ENCODE data around the gene PPA2. TPM values are rescaled to one million over a fixed set of nuclear protein-coding genes. Genes with fewer than 3 reads are reported as not detected.

The PPA2 gene
- total RNA-seq, 1 experiment from 2014 or later, result 76.4 TPM

DNA sequence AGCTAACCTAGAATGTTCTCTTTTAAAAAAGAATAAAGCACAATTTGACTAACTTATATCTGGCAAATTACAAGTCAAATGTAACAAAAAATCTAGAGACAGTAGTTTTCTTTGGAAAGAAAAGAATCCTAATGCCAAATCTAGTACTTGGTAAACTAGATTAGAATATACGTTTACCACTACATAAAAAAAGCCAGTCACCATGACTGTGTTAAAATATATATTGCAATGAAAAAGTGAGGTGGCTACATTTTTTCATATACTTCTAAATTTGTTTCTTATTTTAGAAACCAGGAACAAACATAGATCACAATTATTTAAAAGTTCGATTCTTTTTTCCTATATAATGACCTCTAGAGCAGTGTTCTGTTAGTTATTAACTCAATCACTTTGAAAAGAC is 29.6 kb upstream of the PPA2 start:
- H3K36me3 Mint-ChIP-seq (ENCODE audit: insufficient read depth in 1 of 3, low read depth in 3 of 3), result no peaks in the 10 kb centered on the region
- Histone ChIP-seq H3K18ac (ENCODE audit: insufficient read length, low read depth, low read length) (no peak overlapping the region), H3K23me2 (ENCODE audit: insufficient read length, low read depth, low read length, poor library complexity, severe bottlenecking) (no peaks in the 10 kb centered on the region), H3K14ac (ENCODE audit: insufficient read depth, low read length) (no peak overlapping the region), H2BK20ac (ENCODE audit: low read depth, low read length, poor library complexity, severe bottlenecking) (no peak overlapping the region), H3K9me3 (ENCODE audit: control insufficient read depth, low read depth, low read length) (no peaks in the 10 kb centered on the region), H3K4me2 (ENCODE audit: insufficient read depth, insufficient read length, low read length) (no peak overlapping the region), H4K5ac (ENCODE audit: insufficient read length, low read depth, low read length) (no peak overlapping the region), H3K23ac (ENCODE audit: insufficient read length, low read depth, low read length) (no peak overlapping the region), H3K79me1 (ENCODE audit: insufficient read depth, low read depth, low read length, poor library complexity, severe bottlenecking) (no peaks in the 10 kb centered on the region), H3K56ac (ENCODE audit: insufficient read length, low read depth, low read length) (no peak overlapping the region), H2BK5ac (ENCODE audit: insufficient read length, low read length) (no peak overlapping the region), H3K79me2 (ENCODE audit: insufficient read depth, low read length) (no peaks in the 10 kb centered on the region), H4K8ac (replicated peaks; ENCODE audit: insufficient read length, low read depth, low read length) (no peak overlapping the region), H3K4ac (ENCODE audit: low read depth, low read length) (no peak overlapping the region), H2AFZ (ENCODE audit: low read length) (no peak overlapping the region), H2BK15ac (ENCODE audit: low read depth, low read length) (no peak overlapping the region), H4K91ac (ENCODE audit: insufficient read length, low read depth, low read length) (no peak overlapping the region), H2BK12ac (ENCODE audit: insufficient read length, low read depth, low read length) (no peak overlapping the region), H3K27me3 (ENCODE audit: insufficient read depth, low read length) (no peaks in the 10 kb centered on the region), H2BK120ac (ENCODE audit: low read depth, low read length, poor library complexity, severe bottlenecking) (no peak overlapping the region), H2AK5ac (ENCODE audit: insufficient read length, low read length) (no peak overlapping the region), H4K20me1 (ENCODE audit: control insufficient read depth, insufficient read depth, insufficient read length) (no peaks in the 10 kb centered on the region), H3K4me1 (ENCODE audit: insufficient read depth, low read length) (no peaks in the 10 kb centered on the region), H3K27ac (ENCODE audit: insufficient read length, low read depth, low read length) (no peak overlapping the region), H3K9ac (ENCODE audit: extremely low read depth, insufficient read length, low read length) (no peak overlapping the region), H3T11ph (ENCODE audit: low read length) (no peak overlapping the region)
- no CpG with 5 or more reads among the region's 2 CpGs for WGBS (ENCODE audit: extremely low coverage, insufficient read length, low lambda C conversion rate)
- H3K27me3 Mint-ChIP-seq (ENCODE audit: low read depth), result peaks cover 6% of the 10 kb centered on the region
- H3K4me1 Mint-ChIP-seq, result no peaks in the 10 kb centered on the region
- H3K9me3 Mint-ChIP-seq, result peaks cover 0 to 3% of the 10 kb centered on the region in 2 experiments; a peak in 3 of 5 replicates
- no peak for DNase-seq
- no peak overlapping the region for H3K4me3 Mint-ChIP-seq
- TF ChIP-seq, protein P1, sequence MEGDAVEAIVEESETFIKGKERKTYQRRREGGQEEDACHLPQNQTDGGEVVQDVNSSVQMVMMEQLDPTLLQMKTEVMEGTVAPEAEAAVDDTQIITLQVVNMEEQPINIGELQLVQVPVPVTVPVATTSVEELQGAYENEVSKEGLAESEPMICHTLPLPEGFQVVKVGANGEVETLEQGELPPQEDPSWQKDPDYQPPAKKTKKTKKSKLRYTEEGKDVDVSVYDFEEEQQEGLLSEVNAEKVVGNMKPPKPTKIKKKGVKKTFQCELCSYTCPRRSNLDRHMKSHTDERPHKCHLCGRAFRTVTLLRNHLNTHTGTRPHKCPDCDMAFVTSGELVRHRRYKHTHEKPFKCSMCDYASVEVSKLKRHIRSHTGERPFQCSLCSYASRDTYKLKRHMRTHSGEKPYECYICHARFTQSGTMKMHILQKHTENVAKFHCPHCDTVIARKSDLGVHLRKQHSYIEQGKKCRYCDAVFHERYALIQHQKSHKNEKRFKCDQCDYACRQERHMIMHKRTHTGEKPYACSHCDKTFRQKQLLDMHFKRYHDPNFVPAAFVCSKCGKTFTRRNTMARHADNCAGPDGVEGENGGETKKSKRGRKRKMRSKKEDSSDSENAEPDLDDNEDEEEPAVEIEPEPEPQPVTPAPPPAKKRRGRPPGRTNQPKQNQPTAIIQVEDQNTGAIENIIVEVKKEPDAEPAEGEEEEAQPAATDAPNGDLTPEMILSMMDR (conservative IDR thresholded peaks at IDR 0.05), result no peak
- H3K27ac Mint-ChIP-seq, result no peak overlapping the region

All from H9 (cell line).